Stimulated activated CD8-positive, alpha-beta memory T cell treated with anti-CD3 and anti-CD28 coated beads, Interleukin-12 subunit alpha, Interleukin-12 subunit beta, amount 100 ng/mL, for 24 hours (primary cell): ENCODE results near the gene ATF5.
"Not testable (repeated sequence)": the region's sequence is repeated elsewhere in the genome, so short reads cannot be mapped to it uniquely, and the experiment has no call there.

Experiments
- DNase-seq: peaks from one replicate; pipeline ENCODE4 v3.0.0-alpha.2; 2020; ENCODE audit errors: extremely low read depth

The ATF5 gene

DNA sequence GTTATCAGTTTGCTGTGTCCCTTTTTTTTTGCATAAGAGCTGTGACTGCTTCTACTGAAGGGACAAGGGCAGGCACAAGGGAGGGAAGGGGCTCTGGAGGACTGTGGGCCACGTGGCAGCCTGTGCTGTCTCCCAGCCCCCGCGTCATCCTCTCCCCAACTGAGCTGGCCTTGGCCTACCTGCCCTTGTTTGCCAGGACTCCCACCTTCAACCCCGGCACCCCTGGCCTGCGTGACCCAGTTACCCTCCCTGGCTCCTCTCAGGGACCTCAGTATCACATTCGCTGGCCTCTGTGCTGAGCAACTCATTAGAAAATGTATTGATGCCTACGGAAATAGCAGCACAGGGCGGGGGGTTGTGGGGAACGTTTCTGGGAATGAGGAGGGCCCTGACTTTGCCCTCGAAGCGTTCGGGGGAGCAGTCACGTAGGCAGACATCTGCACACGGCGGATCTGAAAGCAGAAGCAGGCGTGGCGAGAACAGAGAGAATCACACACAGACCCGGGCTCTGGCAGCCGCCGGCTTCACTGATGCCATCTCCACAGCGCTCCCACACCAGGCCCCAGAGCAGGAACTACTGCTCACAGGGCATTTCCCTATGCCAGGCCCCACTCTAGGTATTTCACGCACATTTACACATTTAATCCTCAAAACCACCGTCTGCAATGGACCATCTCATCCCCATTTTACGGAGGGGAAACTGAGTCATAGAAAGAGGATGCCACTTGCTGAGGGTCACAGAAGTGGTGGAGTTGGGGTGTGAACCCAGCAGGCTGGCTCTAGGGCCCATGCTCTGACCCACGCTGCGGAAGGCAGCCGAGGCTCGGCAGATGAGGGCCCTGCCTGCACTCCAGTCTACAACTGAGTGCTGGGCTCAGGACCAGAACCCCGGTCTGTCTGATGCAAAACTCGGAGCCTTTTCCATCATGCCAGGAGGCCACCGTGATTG lies 5.7 kb upstream of the ATF5 start:
- DNase-seq: no peak

GRCh38 chr19:49924004-49924880 lies 4.8 kb upstream of the ATF5 start:
- no peak for DNase-seq

DNA sequence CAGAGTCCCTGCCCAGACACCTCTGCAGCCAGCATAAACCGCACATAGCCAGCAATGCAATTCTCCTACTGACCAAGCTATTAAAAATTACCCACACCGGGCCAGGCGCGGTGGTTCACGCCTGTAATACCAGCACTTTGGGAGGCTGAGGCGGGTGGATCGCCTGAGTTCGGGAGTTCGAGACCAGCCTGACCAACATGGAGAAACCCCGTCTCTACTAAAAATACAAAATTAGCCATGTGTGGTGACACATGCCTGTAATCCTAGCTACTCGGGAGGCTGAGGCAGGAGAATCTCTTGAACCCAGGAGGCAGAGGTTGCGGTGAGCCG lies 4.2 kb upstream of the ATF5 start:
- DNase-seq: not testable (repeated sequence)

GRCh38 chr19:49925486-49925885 lies 3.5 kb upstream of the ATF5 start:
- DNase-seq: no peak

DNA sequence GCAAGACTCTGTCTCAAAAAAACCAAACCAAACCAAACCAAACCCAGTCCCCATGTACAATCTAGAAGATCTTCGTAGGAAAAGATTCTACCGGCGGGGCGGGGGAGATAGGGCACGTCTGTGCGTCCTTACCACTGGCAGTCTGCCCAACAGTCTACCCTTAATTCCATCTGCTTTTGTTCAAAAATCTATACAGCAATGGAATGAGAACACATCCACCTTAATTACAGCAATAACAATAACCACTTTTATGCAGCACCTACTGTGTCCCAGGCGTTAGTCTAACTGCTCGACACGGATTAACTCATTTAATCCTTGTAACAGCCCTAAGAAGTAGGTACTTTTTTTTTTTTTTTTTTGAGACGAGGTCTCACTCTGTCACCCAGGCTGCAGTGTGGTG lies 2.5 kb upstream of the ATF5 start:
- no peak for DNase-seq

GRCh38 chr19:49927526-49928264 lies 1.3 kb upstream of the ATF5 start:
- no peak for DNase-seq

DNA sequence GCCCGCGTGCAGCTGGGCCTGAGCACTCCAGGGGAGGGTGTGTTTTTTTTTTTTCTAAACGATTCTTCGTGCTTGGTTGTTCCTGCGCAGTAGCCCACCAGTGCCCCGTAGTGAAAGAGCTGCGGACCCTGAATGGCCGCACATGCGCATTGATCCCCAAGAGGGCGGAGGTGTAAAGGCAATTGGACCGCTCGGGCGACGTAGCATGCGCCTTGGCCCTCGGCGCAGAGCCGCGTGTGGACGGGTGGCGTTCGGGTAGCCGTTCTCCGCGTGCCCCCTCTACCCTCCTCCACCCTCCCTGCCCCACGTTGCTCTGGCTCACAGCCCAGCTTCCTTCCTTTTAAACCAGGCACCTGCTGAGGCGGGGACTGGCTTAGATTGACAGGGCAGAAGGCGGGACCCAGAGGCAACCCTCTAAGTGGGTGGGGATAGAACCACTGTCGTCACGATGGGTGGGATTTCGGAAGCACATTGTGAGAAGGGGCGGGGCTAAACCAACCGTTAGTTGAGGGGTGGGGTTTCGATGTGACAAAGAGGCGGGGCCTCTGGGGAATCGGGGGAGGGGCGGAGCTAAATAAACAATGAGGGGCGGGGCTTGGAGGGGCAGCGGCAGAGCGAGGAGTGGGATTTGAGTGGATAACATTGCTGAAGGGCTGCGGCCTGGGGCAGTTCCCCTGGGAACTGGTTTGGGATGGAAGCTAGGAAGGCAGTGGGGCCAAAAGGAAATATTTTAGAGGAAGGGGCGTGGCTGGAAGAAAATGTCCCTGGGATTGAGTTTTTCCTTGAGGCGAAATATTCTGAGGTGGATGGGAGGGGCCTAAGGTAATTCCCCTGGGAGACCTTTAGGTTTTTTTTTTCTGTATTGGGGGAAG lies 842 bp downstream of the ATF5 start:
- DNase-seq: peak; percentile 79

DNA sequence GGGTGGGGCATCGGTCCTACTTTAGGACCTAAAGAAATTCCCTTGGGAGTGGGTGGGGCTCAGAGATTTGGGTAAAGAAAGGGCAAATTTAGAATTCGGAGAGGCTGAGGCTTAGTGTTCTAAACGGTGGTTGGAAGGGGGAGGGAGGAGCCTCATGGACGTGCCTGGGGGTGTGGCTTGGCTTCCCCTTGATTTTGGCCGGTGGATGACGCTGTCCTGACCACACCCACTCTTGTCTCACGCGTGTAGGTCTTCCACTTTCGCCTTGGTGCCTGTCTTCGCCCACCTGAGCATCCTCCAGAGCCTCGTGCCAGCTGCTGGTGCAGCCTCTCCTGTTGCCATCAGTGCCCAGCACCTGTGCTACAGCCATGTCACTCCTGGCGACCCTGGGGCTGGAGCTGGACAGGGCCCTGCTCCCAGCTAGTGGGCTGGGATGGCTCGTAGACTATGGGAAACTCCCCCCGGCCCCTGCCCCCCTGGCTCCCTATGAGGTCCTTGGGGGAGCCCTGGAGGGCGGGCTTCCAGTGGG lies 1.5 kb downstream of the ATF5 start:
- DNase-seq: no peak

DNA sequence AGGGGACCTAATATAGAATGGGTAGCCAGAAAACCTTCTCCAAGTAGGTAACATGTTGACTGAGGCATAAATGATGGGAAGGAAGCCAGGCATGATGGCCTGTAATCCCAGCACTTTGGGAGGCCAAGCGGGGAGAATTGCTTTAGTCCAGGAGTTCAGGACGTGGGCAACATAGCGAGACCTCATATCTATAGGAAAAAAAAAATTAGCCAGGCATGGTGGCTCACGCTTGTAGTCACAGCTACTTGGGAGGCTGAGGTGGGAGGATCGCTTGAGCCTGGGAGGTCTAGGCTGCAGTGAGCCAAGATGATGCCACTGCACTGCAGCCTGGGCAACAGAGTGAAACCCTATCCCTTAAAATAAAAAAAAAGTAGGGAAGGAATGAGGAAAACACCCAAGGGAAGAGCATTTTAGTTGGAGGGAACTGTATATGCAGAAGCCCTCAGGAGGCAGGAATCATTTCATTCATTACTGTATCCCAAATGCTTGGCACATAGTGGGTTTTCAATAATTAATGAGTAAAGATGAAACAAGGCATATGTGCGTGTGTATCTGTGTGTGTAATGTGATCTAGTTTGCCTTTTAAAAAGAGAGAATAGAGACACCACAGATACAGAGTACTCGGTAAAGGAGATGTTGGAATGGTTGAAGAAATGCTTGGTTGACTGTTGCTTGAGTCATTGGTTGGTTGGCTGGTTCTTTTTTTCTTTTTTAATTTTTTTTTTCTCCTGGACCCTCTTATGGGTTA lies 2.5 kb downstream of the ATF5 start:
- DNase-seq: no peak

DNA sequence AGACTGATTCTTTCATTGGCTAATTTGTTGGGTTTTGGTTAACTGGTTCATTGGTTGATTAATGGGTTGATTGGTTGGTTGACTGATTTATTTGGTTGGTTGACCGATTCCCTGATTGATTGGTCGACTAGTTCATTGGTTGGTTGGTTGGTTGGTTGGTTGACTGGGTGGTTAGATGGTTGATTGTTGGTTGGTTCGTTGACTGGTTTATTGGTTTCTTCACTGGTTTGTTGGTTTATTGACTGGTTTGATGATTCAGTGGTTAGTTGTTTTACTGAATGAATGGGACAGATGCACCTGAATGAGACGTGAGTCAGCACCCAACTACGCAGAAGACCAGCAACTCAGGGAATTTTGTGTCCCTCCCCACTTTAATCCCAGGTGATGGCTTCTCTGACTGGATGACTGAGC lies 3.0 kb downstream of the ATF5 start:
- DNase-seq: no peak

DNA sequence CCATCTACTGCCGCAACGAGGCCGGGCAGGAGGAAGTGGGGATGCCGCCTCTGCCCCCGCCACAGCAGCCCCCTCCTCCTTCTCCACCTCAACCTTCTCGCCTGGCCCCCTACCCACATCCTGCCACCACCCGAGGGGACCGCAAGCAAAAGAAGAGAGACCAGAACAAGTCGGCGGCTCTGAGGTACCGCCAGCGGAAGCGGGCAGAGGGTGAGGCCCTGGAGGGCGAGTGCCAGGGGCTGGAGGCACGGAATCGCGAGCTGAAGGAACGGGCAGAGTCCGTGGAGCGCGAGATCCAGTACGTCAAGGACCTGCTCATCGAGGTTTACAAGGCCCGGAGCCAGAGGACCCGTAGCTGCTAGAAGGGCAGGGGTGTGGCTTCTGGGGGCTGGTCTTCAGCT lies 3.7 kb downstream of the ATF5 start:
- DNase-seq: no peak

DNA sequence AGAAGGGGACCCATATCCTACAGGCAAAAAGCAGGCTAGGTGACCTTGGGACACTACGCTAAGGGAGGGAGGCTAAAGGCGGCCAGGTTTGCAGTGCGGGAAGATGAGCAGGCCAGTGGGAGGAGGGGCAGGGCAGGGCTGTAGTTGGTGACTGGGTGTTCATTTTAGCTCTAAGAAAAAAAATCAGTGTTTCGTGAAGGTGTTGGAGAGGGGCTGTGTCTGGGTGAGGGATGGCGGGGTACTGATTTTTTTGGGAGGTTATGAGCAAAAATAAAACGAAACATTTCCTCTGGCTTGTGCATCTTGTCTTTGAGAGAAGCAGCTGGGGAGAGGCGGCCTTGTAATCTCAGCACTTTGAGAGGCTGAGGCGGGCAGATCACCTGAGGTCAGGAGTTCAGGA lies 4.6 kb downstream of the ATF5 start:
- DNase-seq: no peak

DNA sequence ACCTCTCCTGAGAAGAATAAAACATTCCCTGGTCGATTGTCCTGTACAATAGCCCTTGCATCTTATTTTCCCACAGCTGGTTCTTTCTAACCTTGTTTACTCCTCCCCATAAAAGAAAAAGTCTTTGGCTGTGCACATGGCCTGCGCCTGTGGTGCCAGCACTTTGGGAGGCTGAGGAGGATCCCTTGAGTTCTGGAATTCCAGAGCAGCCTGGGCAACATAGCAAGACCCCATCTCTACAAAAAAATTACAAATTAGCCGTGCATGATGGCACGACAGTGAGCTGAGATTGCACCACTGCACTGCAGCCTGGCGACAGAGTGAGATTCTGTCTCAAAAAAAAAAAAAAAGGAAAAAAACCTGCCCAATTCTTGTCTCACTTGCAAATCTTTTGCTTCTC lies 7.5 kb downstream of the ATF5 start:
- no peak for DNase-seq

DNA sequence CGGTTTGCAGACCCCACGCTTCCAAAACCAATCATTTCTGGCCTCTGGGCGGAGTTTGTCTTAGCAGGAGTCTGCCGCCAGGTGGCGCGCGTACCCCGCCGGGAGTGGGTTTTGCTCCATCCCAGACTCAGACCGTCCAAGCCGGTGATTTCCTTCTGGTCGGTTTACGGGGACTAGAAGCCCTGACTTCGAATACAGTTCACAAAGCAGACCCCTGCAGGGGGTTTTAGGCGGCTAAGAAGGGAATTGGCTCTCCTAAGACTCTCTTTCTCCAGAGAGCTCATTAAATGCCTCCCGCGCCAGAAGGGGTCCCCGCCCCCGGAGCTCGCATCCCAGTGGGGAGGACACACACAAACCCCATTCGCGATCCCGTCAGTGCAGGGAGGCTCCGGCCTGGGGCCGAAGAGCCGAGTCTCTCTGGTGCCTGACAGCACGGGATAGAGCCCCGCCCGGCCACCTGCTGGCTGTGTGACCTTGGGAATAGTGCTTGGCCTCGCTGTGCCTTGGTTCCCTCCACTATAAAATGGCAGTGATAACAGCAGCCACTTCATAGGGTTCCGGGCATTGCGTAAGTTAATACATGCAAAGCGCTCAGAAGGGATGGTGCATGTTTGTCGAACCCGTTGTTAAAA lies 8.9 kb downstream of the ATF5 start:
- DNase-seq: peak; percentile 58

DNA sequence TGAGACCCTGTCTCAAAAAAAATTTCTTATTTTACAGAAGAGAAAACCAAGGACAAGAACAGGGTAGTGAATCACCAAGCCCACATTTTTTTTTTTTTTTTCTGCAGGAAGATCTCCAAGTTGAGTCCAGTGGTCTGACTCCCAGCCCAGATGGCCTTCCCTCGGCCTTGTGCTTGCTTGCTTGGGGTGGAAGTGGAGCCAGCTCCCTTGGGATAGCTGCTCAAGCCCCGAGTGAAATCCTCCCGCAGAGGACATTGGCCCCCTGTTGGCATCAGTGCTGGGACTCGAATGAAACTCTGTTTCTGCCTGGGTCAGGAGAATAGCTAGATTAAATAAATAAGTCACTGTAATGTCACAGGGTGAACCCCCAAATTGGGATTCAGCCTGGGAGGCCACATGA lies 9.7 kb downstream of the ATF5 start:
- no peak for DNase-seq

GRCh38 chr19:49939721-49940481 lies 10.9 kb downstream of the ATF5 start:
- DNase-seq: no peak

GRCh38 chr19:49940482-49940791 lies 11.4 kb downstream of the ATF5 start:
- DNase-seq: no peak

- not testable (repeated sequence) for DNase-seq
These were observed 15.6 kb downstream of the ATF5 start for GRCh38 chr19:49944567-49944966.

GRCh38 chr19:49946415-49946814 lies 17.4 kb downstream of the ATF5 start:
- DNase-seq: no peak
